ENCODE data around the gene KCNS1. TPM values are rescaled to one million over a fixed set of nuclear protein-coding genes. Genes with fewer than 3 reads are reported as not detected.

KCNS1 gene
- total RNA-seq, 1 donor from 2014 or later, result 8.1 TPM

- TF ChIP-seq, protein P1, sequence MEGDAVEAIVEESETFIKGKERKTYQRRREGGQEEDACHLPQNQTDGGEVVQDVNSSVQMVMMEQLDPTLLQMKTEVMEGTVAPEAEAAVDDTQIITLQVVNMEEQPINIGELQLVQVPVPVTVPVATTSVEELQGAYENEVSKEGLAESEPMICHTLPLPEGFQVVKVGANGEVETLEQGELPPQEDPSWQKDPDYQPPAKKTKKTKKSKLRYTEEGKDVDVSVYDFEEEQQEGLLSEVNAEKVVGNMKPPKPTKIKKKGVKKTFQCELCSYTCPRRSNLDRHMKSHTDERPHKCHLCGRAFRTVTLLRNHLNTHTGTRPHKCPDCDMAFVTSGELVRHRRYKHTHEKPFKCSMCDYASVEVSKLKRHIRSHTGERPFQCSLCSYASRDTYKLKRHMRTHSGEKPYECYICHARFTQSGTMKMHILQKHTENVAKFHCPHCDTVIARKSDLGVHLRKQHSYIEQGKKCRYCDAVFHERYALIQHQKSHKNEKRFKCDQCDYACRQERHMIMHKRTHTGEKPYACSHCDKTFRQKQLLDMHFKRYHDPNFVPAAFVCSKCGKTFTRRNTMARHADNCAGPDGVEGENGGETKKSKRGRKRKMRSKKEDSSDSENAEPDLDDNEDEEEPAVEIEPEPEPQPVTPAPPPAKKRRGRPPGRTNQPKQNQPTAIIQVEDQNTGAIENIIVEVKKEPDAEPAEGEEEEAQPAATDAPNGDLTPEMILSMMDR (conservative IDR thresholded peaks at IDR 0.05; ENCODE audit: low read depth, low read length), result no peak
- DNase-seq (ENCODE audit: low read depth), result no peak
- no peak overlapping the region for H3K4me3 ChIP-seq (ENCODE audit: low read depth, low read length)
Measured at GRCh38 chr20:45059022-45059728, 41.8 kb downstream of the KCNS1 start.

DNA sequence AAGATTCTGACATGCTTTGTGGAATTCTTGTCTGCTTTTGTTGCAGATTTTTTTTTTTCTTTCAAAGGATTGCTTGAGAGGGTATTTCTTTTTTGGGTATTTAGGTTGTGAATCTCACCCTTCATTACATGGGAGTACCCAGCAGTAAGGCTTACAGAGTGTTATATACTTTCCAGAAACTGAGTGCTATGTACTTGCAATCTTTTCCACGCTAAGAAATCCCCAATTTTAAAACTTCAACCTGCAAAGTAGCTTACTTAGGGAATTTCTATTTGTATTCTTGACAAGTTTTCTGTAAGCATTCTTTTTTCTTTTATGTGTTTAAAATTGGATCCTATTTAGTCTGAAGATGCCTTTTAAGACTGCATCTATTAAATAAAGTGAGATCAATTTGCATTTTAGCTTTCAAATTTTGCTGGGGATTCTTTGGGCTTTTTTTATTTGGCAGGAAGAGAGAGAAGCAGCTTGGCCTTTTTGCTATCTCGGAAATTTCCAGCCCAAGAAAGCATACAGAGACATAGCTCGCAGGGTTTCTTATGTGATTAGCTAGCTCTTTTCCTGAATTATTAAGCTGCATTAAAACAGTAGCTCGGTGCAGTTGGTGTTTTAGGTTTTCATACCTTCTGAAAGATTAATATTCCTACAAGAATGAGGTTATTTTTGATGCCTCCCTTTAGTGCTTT lies 42.6 kb downstream of the KCNS1 start:
- no peak overlapping the region for H3K4me3 ChIP-seq (ENCODE audit: low read depth, low read length)
- no peak for DNase-seq (ENCODE audit: low read depth)
- TF ChIP-seq, protein P1 (conservative IDR thresholded peaks at IDR 0.05; ENCODE audit: low read depth, low read length), result no peak

DNA sequence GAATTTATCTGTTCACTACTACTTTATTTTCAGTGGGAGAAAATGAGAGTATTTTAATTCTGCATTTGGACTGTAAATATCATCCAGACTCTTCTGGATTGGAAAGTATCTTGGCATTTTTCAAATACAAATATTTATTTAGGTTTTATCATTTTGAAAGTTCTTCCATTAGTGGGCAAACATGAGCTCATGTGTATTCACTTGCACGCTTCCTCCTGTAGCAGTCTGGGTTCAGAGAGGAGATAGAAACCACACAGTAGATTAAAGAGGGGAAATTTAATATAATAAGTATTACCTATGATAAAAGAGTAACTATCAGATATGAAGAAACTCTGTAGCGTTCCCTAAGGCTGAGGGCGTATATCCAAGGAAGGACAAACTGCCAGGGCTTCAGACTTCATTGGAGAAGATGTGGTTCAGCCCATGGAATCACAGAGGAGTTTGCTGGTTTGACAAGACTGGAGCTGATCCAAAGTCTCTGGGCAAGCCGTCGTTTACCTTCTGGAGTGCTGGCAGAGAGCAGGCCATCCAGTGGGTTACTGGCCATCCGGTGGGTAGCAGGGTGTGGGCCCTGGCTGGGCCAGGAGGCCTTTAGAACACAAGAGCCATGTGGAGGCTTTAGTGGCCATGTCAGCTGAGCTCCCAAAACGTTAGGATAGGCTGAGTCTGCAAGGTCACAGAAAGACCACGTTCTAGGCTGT lies 44.3 kb downstream of the KCNS1 start:
- TF ChIP-seq, protein P1 (conservative IDR thresholded peaks at IDR 0.05; ENCODE audit: low read depth, low read length), result no peak
- H3K4me3 ChIP-seq (ENCODE audit: low read depth, low read length), result no peak overlapping the region
- DNase-seq (ENCODE audit: low read depth), result no peak

DNA sequence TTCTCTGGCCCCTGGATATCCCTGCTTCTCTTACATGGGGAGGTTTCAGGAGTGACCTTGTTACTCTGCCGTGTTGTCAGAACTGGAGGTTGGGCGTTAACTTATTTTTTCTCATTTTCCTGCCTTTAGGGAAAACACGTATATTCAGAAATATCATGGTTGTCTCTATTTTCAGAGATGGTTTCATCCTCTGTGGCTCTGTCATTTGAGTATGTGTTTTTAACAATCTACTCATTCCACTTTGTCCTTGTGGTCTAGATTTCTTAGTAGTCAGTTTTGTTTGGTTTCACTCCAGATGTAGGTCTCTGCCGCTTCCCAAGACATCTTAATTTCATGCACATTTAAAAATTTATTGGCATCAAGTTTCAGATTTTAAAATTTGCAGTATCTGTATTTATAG lies 45.9 kb downstream of the KCNS1 start:
- no peak for DNase-seq (ENCODE audit: low read depth)
- TF ChIP-seq, protein P1 (conservative IDR thresholded peaks at IDR 0.05; ENCODE audit: low read depth, low read length), result no peak
- H3K4me3 ChIP-seq (ENCODE audit: low read depth, low read length), result no peak overlapping the region

- TF ChIP-seq, protein P1 (conservative IDR thresholded peaks at IDR 0.05; ENCODE audit: low read depth, low read length), result no peak
- no peak for DNase-seq (ENCODE audit: low read depth)
- H3K4me3 ChIP-seq (ENCODE audit: low read depth, low read length), result no peak overlapping the region
Measured at GRCh38 chr20:45053430-45054351, 47.2 kb downstream of the KCNS1 start.

GRCh38 chr20:45052698-45053429 lies 48.1 kb downstream of the KCNS1 start:
- DNase-seq (ENCODE audit: low read depth), result no peak
- no peak overlapping the region for H3K4me3 ChIP-seq (ENCODE audit: low read depth, low read length)
- TF ChIP-seq, protein P1 (conservative IDR thresholded peaks at IDR 0.05; ENCODE audit: low read depth, low read length), result no peak
